H1 (cell line): ENCODE results near the gene COX5B. TPM values are rescaled to one million over a fixed set of nuclear protein-coding genes. Genes with fewer than 3 reads are reported as not detected.

Experiments
- CTCF ChIA-PET: fragments of 300-600 bp; sonication (Branson Sonifier 250); formaldehyde crosslinking; loops from one replicate; lab custom pipeline; 2021; ENCODE audit not compliant: partially characterized antibody; lab: Charles Lee
- POLR2A ChIA-PET: fragments of 300-600 bp; sonication (Branson Sonifier 250); formaldehyde crosslinking; loops from one replicate; lab custom pipeline; 2021; ENCODE audit warnings: inconsistent platforms; ENCODE audit not compliant: partially characterized antibody; lab: Charles Lee
- DNase-seq, 2 experiments: peaks; one replicate each; pipeline versions ENCODE4 v3.0.0 to v3.0.0-alpha.2; 2010 to 2022; ENCODE audit warnings: low spot score in 2 of 2, low read depth in 1 of 2, mixed read lengths in 1 of 2
- FAIRE-seq: peaks from 2 replicates; lab custom pipeline; 2011; peaks lifted over from hg19 to GRCh38; lab: Jason Lieb, UNC
- H2AFZ ChIP-seq: 2 replicates; pipeline ENCODE4 v1.8.1; 2012; ENCODE audit warnings: low read length, inconsistent platforms
- H2AK5ac ChIP-seq: 2 replicates; pipeline ENCODE4 v1.6.1; 2013; ENCODE audit warnings: low read depth, low read length
- H2BK120ac ChIP-seq: replicated peaks from 2 replicates; pipeline ENCODE3; 2013; ENCODE audit warnings: low read depth, low read length, inconsistent platforms
- H2BK12ac ChIP-seq: 2 replicates; pipeline ENCODE4 v1.6.1; 2013; ENCODE audit warnings: low read depth, low read length
- H2BK15ac ChIP-seq: 2 replicates; pipeline ENCODE4 v1.6.1; 2013; ENCODE audit warnings: low read length
- H2BK20ac ChIP-seq: 2 replicates; pipeline ENCODE4 v1.6.1; 2013; ENCODE audit warnings: low read length
- H2BK5ac ChIP-seq: 2 replicates; pipeline ENCODE4 v1.6.1; 2013; ENCODE audit warnings: low read depth, low read length
- H3K14ac ChIP-seq: 2 replicates; pipeline ENCODE4 v1.6.1; 2013; ENCODE audit warnings: inconsistent platforms; ENCODE audit not compliant: insufficient read length
- H3K18ac ChIP-seq: 2 replicates; pipeline ENCODE4 v1.6.1; 2013; ENCODE audit warnings: low read length; ENCODE audit errors: extremely low read depth
- H3K23ac ChIP-seq: 2 replicates; pipeline ENCODE4 v1.6.1; 2013; ENCODE audit warnings: inconsistent platforms; ENCODE audit not compliant: insufficient read length
- H3K23me2 ChIP-seq: 2 replicates; pipeline ENCODE4 v1.6.1; 2013; ENCODE audit warnings: low read depth, low read length
- H3K27ac ChIP-seq: 2 replicates; pipeline ENCODE4 v1.6.1; 2011; ENCODE audit warnings: low read depth, low read length, inconsistent platforms
- H3K27me3 ChIP-seq, 4 experiments: replicated peaks in 1 of 4; 1 replicate in 1 of 4; 2 replicates in 3 of 4; pipeline versions ENCODE4 v1.6.1 to v1.8.1; 2011 to 2013; ENCODE audit warnings: low read length in 3 of 4, mild to moderate bottlenecking in 3 of 4, inconsistent platforms in 2 of 4, mixed read lengths in 2 of 4, moderate library complexity in 1 of 4; ENCODE audit not compliant: control insufficient read depth in 3 of 4, insufficient read depth in 3 of 4; ENCODE audit errors: extremely low read depth in 1 of 4
- H3K36me3 ChIP-seq, 4 experiments: 2 replicates each; pipeline versions ENCODE4 v1.6.1 to v1.8.1; 2011 to 2013; ENCODE audit warnings: mild to moderate bottlenecking in 4 of 4, low read length in 3 of 4, moderate library complexity in 2 of 4, control low read depth in 1 of 4, inconsistent platforms in 1 of 4; ENCODE audit not compliant: insufficient read depth in 4 of 4, control insufficient read depth in 2 of 4
- H3K4ac ChIP-seq: replicated peaks from 2 replicates; pipeline ENCODE3; 2013; ENCODE audit warnings: low read length, low read depth, mixed read lengths, inconsistent platforms; ENCODE audit not compliant: insufficient read length
- H3K4me1 ChIP-seq, 4 experiments: replicated peaks in 1 of 4; 1 replicate in 1 of 4; 2 replicates in 3 of 4; pipeline versions ENCODE4 v1.6.1 to v1.8.1; 2011 to 2013; ENCODE audit warnings: low read length in 3 of 4, inconsistent platforms in 2 of 4, mixed read lengths in 1 of 4; ENCODE audit not compliant: insufficient read depth in 4 of 4, control insufficient read depth in 3 of 4
- H3K4me2 ChIP-seq, 2 experiments: 2 replicates each; pipeline versions ENCODE4 v1.6.1 to v1.8.1; 2011 to 2013; ENCODE audit warnings: low read depth in 2 of 2, low read length in 2 of 2, control low read depth in 1 of 2, inconsistent platforms in 1 of 2, mild to moderate bottlenecking in 1 of 2; ENCODE audit not compliant: insufficient read depth in 1 of 2
- H3K4me3 ChIP-seq, 4 experiments: fragments of 200-600, 300-600 bp in 1 of 4; sonication (generic), shearing (Covaris generic), sonication (Bioruptor Twin) in 1 of 4; 2 replicates each; pipeline versions ENCODE4 v1.5.1 to v1.8.1; 2011 to 2016; ENCODE audit warnings: low read length in 4 of 4, low read depth in 3 of 4, control low read depth in 2 of 4, inconsistent platforms in 2 of 4, mild to moderate bottlenecking in 2 of 4, mixed read lengths in 1 of 4, moderate library complexity in 1 of 4; ENCODE audit not compliant: insufficient read depth in 2 of 4; ENCODE audit errors: extremely low read depth in 1 of 4
- H3K56ac ChIP-seq: replicated peaks from 2 replicates; pipeline ENCODE3; 2013; ENCODE audit warnings: low read depth, mild to moderate bottlenecking, mixed read lengths, low read length, inconsistent platforms; ENCODE audit not compliant: insufficient read length
- H3K79me1 ChIP-seq: 2 replicates; pipeline ENCODE4 v1.6.1; 2013; ENCODE audit warnings: low read depth, low read length, control low read depth
- H3K79me2 ChIP-seq, 2 experiments: 2 replicates each; pipeline versions ENCODE4 v1.6.1 to v1.8.1; 2012 to 2013; ENCODE audit warnings: low read length in 2 of 2, mild to moderate bottlenecking in 2 of 2, inconsistent platforms in 1 of 2; ENCODE audit not compliant: insufficient read depth in 2 of 2, control insufficient read depth in 1 of 2
- H3K9ac ChIP-seq, 4 experiments: replicated peaks in 1 of 4; 1 replicate in 1 of 4; 2 replicates in 3 of 4; pipeline versions ENCODE4 v1.6.1 to v1.8.1; 2011 to 2013; ENCODE audit warnings: low read depth in 3 of 4, low read length in 3 of 4, control low read depth in 2 of 4, mild to moderate bottlenecking in 2 of 4, moderate library complexity in 2 of 4, inconsistent platforms in 1 of 4; ENCODE audit errors: extremely low read depth in 1 of 4
- H3K9me3 ChIP-seq, 2 experiments: 2 replicates each; pipeline versions ENCODE4 v1.6.1 to v1.8.1; 2012 to 2013; ENCODE audit warnings: mild to moderate bottlenecking in 2 of 2, moderate library complexity in 2 of 2, control low read depth in 1 of 2, inconsistent platforms in 1 of 2, low read depth in 1 of 2, low read length in 1 of 2, mixed read lengths in 1 of 2; ENCODE audit not compliant: insufficient read depth in 2 of 2
- H4K20me1 ChIP-seq, 2 experiments: replicated peaks in 1 of 2; 2 replicates each; pipeline versions ENCODE3 to v1.8.1; 2011 to 2013; ENCODE audit warnings: inconsistent platforms in 2 of 2, low read length in 2 of 2, mild to moderate bottlenecking in 1 of 2; ENCODE audit not compliant: insufficient read depth in 2 of 2, control insufficient read depth in 1 of 2
- H4K5ac ChIP-seq: 2 replicates; pipeline ENCODE4 v1.6.1; 2013; ENCODE audit warnings: low read length, low read depth, mixed read lengths, inconsistent platforms; ENCODE audit not compliant: insufficient read length
- H4K8ac ChIP-seq: 2 replicates; pipeline ENCODE4 v1.8.0; 2013; ENCODE audit warnings: mild to moderate bottlenecking, moderate library complexity, low read length, inconsistent platforms; ENCODE audit not compliant: insufficient read depth; ENCODE audit errors: extremely low read depth
- H4K91ac ChIP-seq: replicated peaks from 2 replicates; pipeline ENCODE3; 2013; ENCODE audit warnings: low read length, mixed read lengths, inconsistent platforms; ENCODE audit not compliant: insufficient read length
- HDAC2 ChIP-seq, 2 experiments: fragments of 300-600 bp in 1 of 2; sonication (generic) in 1 of 2; IDR thresholded peaks; 2 replicates each; pipeline ENCODE4 v1.6.1; 2011 to 2012; ENCODE audit warnings: low read depth in 2 of 2, low read length in 2 of 2, mild to moderate bottlenecking in 2 of 2, moderate library complexity in 2 of 2, borderline replicate concordance in 1 of 2, inconsistent platforms in 1 of 2
- SRF ChIP-seq: IDR thresholded peaks from 2 replicates; pipeline ENCODE4 v1.6.1; 2011; ENCODE audit warnings: mild to moderate bottlenecking, low read depth, low read length, moderate library complexity
- YY1 ChIP-seq: IDR thresholded peaks from 2 replicates; pipeline ENCODE4 v1.6.1; 2011; ENCODE audit warnings: low read depth, mild to moderate bottlenecking, low read length
- ZNF274 ChIP-seq: IDR thresholded peaks from 2 replicates; pipeline ENCODE4 v1.7.0; 2012; ENCODE audit warnings: low read length, borderline replicate concordance; ENCODE audit errors: extremely low read depth
- WGBS, 2 experiments: shearing (Covaris generic) in 1 of 2; methylation state at CpG; one replicate each; pipeline versions ENCODE4 v1.1.6 to v1.1.7; 2013 to 2015; ENCODE audit warnings: low lambda C conversion rate in 2 of 2, mixed read lengths in 2 of 2, inconsistent platforms in 1 of 2, low coverage in 1 of 2, missing lambda C conversion rate in 1 of 2; ENCODE audit not compliant: insufficient replicate concordance in 2 of 2, insufficient coverage in 1 of 2, insufficient read length in 1 of 2; ENCODE audit errors: extremely low coverage in 1 of 2, missing lambda C conversion rate in 1 of 2; 5-methylcytosine and 5-hydroxymethylcytosine counted together
- polyA plus RNA-seq, 7 experiments: library from polyadenylated mRNA; depleted of rRNA in 3 of 7; stranded (reverse) in 5 of 7; unstranded in 2 of 7; fragments of >200 nt in 5 of 7; fragments of 200-250 nt in 2 of 7; gene quantifications; 1 replicate in 5 of 7; 2 replicates in 1 of 7; 4 replicates in 1 of 7; pipeline versions ENCODE4 v1.2.1 to v1.2.3, GENCODE V29; 2011 to 2013; ENCODE audit warnings: missing spikeins in 2 of 7, mixed read lengths in 2 of 7
- total RNA-seq: library from RNA; stranded (reverse); fragmentation: NEBNext Ultra II Directional; extraction: Animal tissue kit (Norgen Biotek cat#: 25700); gene quantifications from 2 replicates; pipeline ENCODE4 v1.2.1, GENCODE V29; 2021

Gene COX5B
- total and polyA plus RNA-seq, 2 of the 8 experiments (the other 6 are each of a cell fraction or from before 2014, with no cell fraction given) = 233 to 468 TPM

GRCh38 chr2:97673182-97673914, 27.5 kb downstream of the COX5B start:
- Histone ChIP-seq H3K4me1 (0 out of 7 replicates have a peak, but pooled peaks cover 0 to 3% (median under 1%) of the 10 kb centered on the region in 4 experiments), H3K79me1 (no peaks in the 10 kb centered on the region), H4K5ac (no peak overlapping the region), H3K23me2 (no peaks in the 10 kb centered on the region), H3K36me3 (no peaks in the 10 kb centered on the region), H2BK15ac (no peak overlapping the region), H4K20me1 (no peaks in the 10 kb centered on the region), H2BK12ac (no peak overlapping the region), H3K23ac (no peak overlapping the region), H3K79me2 (no peaks in the 10 kb centered on the region), H4K8ac (no peak overlapping the region), H2AK5ac (no peak overlapping the region), H3K4me2 (no peak overlapping the region), H3K56ac (no peak overlapping the region), H2BK5ac (no peak overlapping the region), H2BK20ac (no peak overlapping the region), H4K91ac (no peak overlapping the region), H3K9me3 (no peaks in the 10 kb centered on the region), H2AFZ (no peak overlapping the region), H3K4me3 (no peak overlapping the region), H3K18ac (no peak overlapping the region), H3K27ac (no peak overlapping the region), H3K9ac (no peak overlapping the region), H3K4ac (no peak overlapping the region), H3K14ac (no peak overlapping the region), H3K27me3 (no peaks in the 10 kb centered on the region), H2BK120ac (no peak overlapping the region)
- ChIA-PET CTCF (interaction anchor here (1.0 to 2.3 kb wide), 6 partner anchors 9 to 668 kb away, joined by 3 to 16 read pairs (median 7); partner anchors contain the start of gene ACTR1B), POLR2A (interaction anchor here (0.8 to 1.4 kb wide), 2 partner anchors 9 to 22 kb away, joined by 3 to 8 read pairs; partner anchors contain the start of gene ACTR1B)
- TF ChIP-seq YY1 = no peak
- no peak for TF ChIP-seq SRF
- TF ChIP-seq ZNF274 = no peak
- no peak for TF ChIP-seq HDAC2 (IDR thresholded peaks at IDR 0.05; ENCODE audit: borderline replicate concordance in 1 of 2, low read depth in 2 of 2, low read length in 2 of 2)
- DNase-seq (no peak), FAIRE-seq (no peak)
- WGBS, 2 experiments = 85% methylated on average over 9 of the region's 9 CpGs; no CpG with 5 or more reads in 1 of the 2 experiments
